GM21825 (cell line): ENCODE data around the gene CFHR1.

ENCODE experiments used
- ATAC-seq: cut with Tn5 transposase; IDR thresholded peaks from one replicate; pipeline ENCODE4 v1.9.1; 2021; ENCODE audit warnings: mild to moderate bottlenecking, moderate library complexity; ENCODE audit not compliant: unreplicated experiment

Gene CFHR1

GRCh38 chr1:196873385-196873784 is 53.9 kb downstream of the CFHR1 start:
- ATAC-seq, result no peak

GRCh38 chr1:196875935-196876334 is 56.4 kb downstream of the CFHR1 start:
- ATAC-seq, result no peak

- ATAC-seq, result no peak
Observed at GRCh38 chr1:196877964-196878363, 58.4 kb downstream of the CFHR1 start.
